ENCODE measurements around the gene USP17L21.
A peak's percentile ranks its signal among the peaks of the same experiment; 100 is the strongest.
"Not testable (repeated sequence)": the region's sequence is repeated elsewhere in the genome, so short reads cannot be mapped to it uniquely, and the experiment has no call there.

The USP17L21 gene

GRCh38 chr4:9262572-9262971, at the start of gene USP17L21:
Gene USP17L21 (plus strand): TSS chr4:9262872. CDS start chr4:9262872, 0 bp downstream.
- DNase-seq = not testable (repeated sequence)

GRCh38 chr4:9214701-9215100, 48.0 kb upstream of the USP17L21 start:
- DNase-seq = not testable (repeated sequence)

GRCh38 chr4:9215105-9215504, 47.6 kb upstream of the USP17L21 start, which contains the start of gene USP17L11:
Gene USP17L11 (plus strand): TSS chr4:9215405. CDS start chr4:9215405, 0 bp downstream.
- not testable (repeated sequence) for DNase-seq

GRCh38 chr4:9219852-9220251, 42.8 kb upstream of the USP17L21 start, which contains the start of gene USP17L12:
Gene USP17L12 (plus strand): TSS chr4:9220152. CDS start chr4:9220152, 0 bp downstream.
- DNase-seq = not testable (repeated sequence)

GRCh38 chr4:9224596-9224995, 38.1 kb upstream of the USP17L21 start, which contains the start of gene USP17L13:
Gene USP17L13 (plus strand): TSS chr4:9224896. CDS start chr4:9224896, 0 bp downstream.
- not testable (repeated sequence) for DNase-seq

- not testable (repeated sequence) for DNase-seq
These were observed 32.4 kb upstream of the USP17L21 start for GRCh38 chr4:9230249-9230648.

- DNase-seq = not testable (repeated sequence)
These were observed 28.6 kb upstream of the USP17L21 start, which contains the start of gene USP17L15 for GRCh38 chr4:9234085-9234484. Gene USP17L15 (plus strand): TSS chr4:9234385. CDS start chr4:9234385, 0 bp downstream.

- peak; percentile 19 for DNase-seq
These were observed 24.2 kb upstream of the USP17L21 start for GRCh38 chr4:9238461-9238860.

GRCh38 chr4:9243579-9243978, 19.1 kb upstream of the USP17L21 start, which contains the start of gene USP17L17:
Gene USP17L17 (plus strand): TSS chr4:9243879. CDS start chr4:9243879, 0 bp downstream.
- DNase-seq = not testable (repeated sequence)

GRCh38 chr4:9247953-9248680, 14.6 kb upstream of the USP17L21 start, which contains the start of gene USP17L18:
Gene USP17L18 (plus strand): TSS chr4:9248630. CDS start chr4:9248630, 0 bp downstream.
- DNase-seq = not testable (repeated sequence)

- DNase-seq = not testable (repeated sequence)
These were observed 9.6 kb upstream of the USP17L21 start, which contains the start of gene USP17L19 for GRCh38 chr4:9253078-9253477. Gene USP17L19 (plus strand): TSS chr4:9253378. CDS start chr4:9253378, 0 bp downstream.

GRCh38 chr4:9257824-9258223, 4.8 kb upstream of the USP17L21 start, which contains the start of gene USP17L20:
Gene USP17L20 (plus strand): TSS chr4:9258124. CDS start chr4:9258124, 0 bp downstream.
- not testable (repeated sequence) for DNase-seq

GRCh38 chr4:9267319-9267718, 4.6 kb downstream of the USP17L21 start, which contains the start of gene USP17L22:
Gene USP17L22 (plus strand): TSS chr4:9267619. CDS start chr4:9267619, 0 bp downstream.
- DNase-seq = not testable (repeated sequence)

- DNase-seq = not testable (repeated sequence)
These were observed 9.0 kb downstream of the USP17L21 start for GRCh38 chr4:9271719-9272118.

Data from CD4-positive, alpha-beta T cell treated with Interleukin-15 for 1 hour (primary cell).